K562 (cell line): ENCODE results near the gene DDX51. TPM values are rescaled to one million over a fixed set of nuclear protein-coding genes. Genes with fewer than 3 reads are reported as not detected.

Experiments used
- ATAC-seq: fragments of 200-7000 bp; cut with Tn5 transposase; 3 replicates; pipeline ENCODE4 v1.9.1; 2020; ENCODE audit warnings: moderate library complexity
- BruUV-seq: library from RNA; stranded (reverse); fragments of 400-500 nt; replicated peaks from 2 replicates; lab custom pipeline; 2021; lab: Mats Ljungman, UMichigan
- CTCF ChIA-PET: fragments of 300-600 bp; formaldehyde crosslinking; extraction: SDS; loops from one replicate; lab custom pipeline; 2021; ENCODE audit warnings: low intra/inter-chr PET ratio; lab: Yijun Ruan, JAX
- POLR2A ChIA-PET: fragments of 300-600, 350-650 bp; sonication (Branson Sonifier 250); formaldehyde crosslinking; extraction: SDS; loops from one replicate; lab custom pipeline; 2021; ENCODE audit warnings: antibody characterized with exemption, inconsistent platforms; lab: Yijun Ruan, JAX
- DNase-seq, 4 experiments: peaks; one replicate each; pipeline versions ENCODE4 v3.0.0 to v3.0.0-alpha.2; 2011 to 2018; ENCODE audit warnings: low spot score in 3 of 4, mixed read lengths in 3 of 4; ENCODE audit errors: extremely low read depth in 1 of 4
- FAIRE-seq: peaks from 2 replicates; lab custom pipeline; 2011; peaks lifted over from hg19 to GRCh38; lab: Jason Lieb, UNC
- H2AFZ ChIP-seq: 2 replicates; pipeline ENCODE4 v1.6.0; 2011; ENCODE audit warnings: low read depth, low read length, control low read depth, inconsistent platforms
- H3K27ac ChIP-seq: fragments of 200-600 bp; 3 replicates; pipeline ENCODE4 v1.8.0; 2011; ENCODE audit warnings: low read depth, mild to moderate bottlenecking, control low read depth, inconsistent platforms, low read length, moderate library complexity, mixed read lengths; ENCODE audit errors: extremely low read depth
- H3K27me3 ChIP-seq, 2 experiments: fragments of 300-600 bp in 1 of 2; 2 replicates in 1 of 2; 3 replicates in 1 of 2; pipeline versions ENCODE4 v1.6.0 to v1.8.0; 2011; ENCODE audit warnings: inconsistent platforms in 2 of 2, low read length in 2 of 2, mild to moderate bottlenecking in 1 of 2, mixed read lengths in 1 of 2, moderate library complexity in 1 of 2; ENCODE audit not compliant: control insufficient read depth in 2 of 2, insufficient read depth in 2 of 2
- H3K36me3 ChIP-seq: fragments of 300-600 bp; 3 replicates; pipeline ENCODE4 v1.8.0; 2011; ENCODE audit warnings: mild to moderate bottlenecking, low read length, inconsistent platforms; ENCODE audit not compliant: control insufficient read depth, insufficient read depth
- H3K4me1 ChIP-seq, 2 experiments: fragments of 200-600 bp in 1 of 2; replicated peaks in 1 of 2; 2 replicates in 1 of 2; 3 replicates in 1 of 2; pipeline versions ENCODE4 v1.5.1 to v1.8.0; 2011; ENCODE audit warnings: inconsistent platforms in 2 of 2, low read length in 2 of 2, mild to moderate bottlenecking in 1 of 2, mixed read lengths in 1 of 2, moderate library complexity in 1 of 2; ENCODE audit not compliant: control insufficient read depth in 2 of 2, insufficient read depth in 2 of 2
- H3K4me2 ChIP-seq: 2 replicates; pipeline ENCODE4 v1.6.1; 2011; ENCODE audit warnings: low read length, control low read depth, inconsistent platforms, mixed read lengths; ENCODE audit not compliant: insufficient read depth
- H3K4me3 ChIP-seq: fragments of 200-600 bp; sonication (generic), shearing (Covaris generic); 2 replicates; pipeline ENCODE4 v1.5.1; 2016; ENCODE audit warnings: control low read depth, inconsistent platforms
- H3K79me2 ChIP-seq: fragments of 200-600 bp; 3 replicates; pipeline ENCODE4 v1.8.0; 2011; ENCODE audit warnings: low read length, inconsistent platforms; ENCODE audit not compliant: control insufficient read depth, insufficient read depth
- H3K9ac ChIP-seq, 2 experiments: 2 replicates each; pipeline versions ENCODE4 v1.6.0 to v1.6.1; 2011; ENCODE audit warnings: low read depth in 2 of 2, low read length in 2 of 2, control low read depth in 1 of 2, inconsistent platforms in 1 of 2, mild to moderate bottlenecking in 1 of 2, mixed read lengths in 1 of 2; ENCODE audit not compliant: insufficient read depth in 1 of 2
- H3K9me1 ChIP-seq: one replicate; pipeline ENCODE4 v1.6.0; 2011; ENCODE audit warnings: inconsistent platforms, mild to moderate bottlenecking, low read length, moderate library complexity; ENCODE audit not compliant: control insufficient read depth, insufficient read depth
- H3K9me3 ChIP-seq: replicated peaks from 2 replicates; pipeline ENCODE4 v1.5.1; 2011; ENCODE audit warnings: low read depth, low read length, inconsistent platforms; ENCODE audit not compliant: control insufficient read depth, insufficient read depth
- H4K20me1 ChIP-seq: replicated peaks from 2 replicates; pipeline ENCODE4 v1.6.1; 2011; ENCODE audit warnings: low read length, inconsistent platforms, mixed read lengths; ENCODE audit not compliant: control insufficient read depth, insufficient read depth
- MGA ChIP-seq: fragments of 450-650 bp; IDR thresholded peaks from 2 replicates; pipeline ENCODE4 v1.6.1; 2016; ENCODE audit warnings: mild to moderate bottlenecking, moderate library complexity
- POLR2G ChIP-seq: fragments of 200-400 bp; formaldehyde crosslinking; IDR thresholded peaks from 2 replicates; pipeline ENCODE4 v1.6.1; 2017; ENCODE audit warnings: low read depth, mild to moderate bottlenecking, antibody characterized with exemption, low read length, moderate library complexity
- ZNF830 ChIP-seq: fragments of 250-450 bp; sonication (Bioruptor Pico); IDR thresholded peaks from 2 replicates; pipeline ENCODE4 v1.5.0; 2021; ENCODE audit warnings: mild to moderate bottlenecking
- WGBS: fragments of 100-300 bp; shearing (Covaris generic); methylation state at CpG from one replicate; pipeline ENCODE4 v1.1.6; 2016; ENCODE audit warnings: low coverage, mixed read lengths; ENCODE audit not compliant: insufficient coverage; ENCODE audit errors: missing lambda C conversion rate; 5-methylcytosine and 5-hydroxymethylcytosine counted together
- in situ Hi-C: fragments of 300-500 bp; cut with MboI; formaldehyde crosslinking; loops from 4 replicates; pipeline ENCODE4 v1.15.0; 2018; ENCODE audit warnings: inconsistent platforms, mixed read lengths
- intact Hi-C: fragments of 100-400 bp; cut with micrococcal nuclease; formaldehyde crosslinking; loops from 2 replicates; pipeline ENCODE4 v1.14.2; 2022
- polyA plus RNA-seq, 8 experiments: library from polyadenylated mRNA; depleted of rRNA in 4 of 8; stranded (reverse) in 5 of 8; unstranded in 3 of 8; fragments of >200 nt; fragmentation: Nextera tagmentation in 2 of 8; fragmentation: Illumina TruSeq in 1 of 8; extraction: Ambion mirVana in 2 of 8; extraction: Trizol in 1 of 8; gene quantifications; 2 replicates each; pipeline versions ENCODE4 v1.2.1 to v1.2.3, GENCODE V29; 2011 to 2014; ENCODE audit warnings: inconsistent platforms in 1 of 8, missing spikeins in 1 of 8
- total RNA-seq, 7 experiments: library from RNA; depleted of rRNA in 6 of 7; stranded (reverse); fragments of >200 nt in 6 of 7; fragmentation: Illumina TruSeq in 2 of 7; extraction: Trizol in 2 of 7; gene quantifications; 2 replicates each; pipeline versions ENCODE4 v1.2.1 to v1.2.3, GENCODE V29; 2011 to 2021; ENCODE audit warnings: low replicate concordance in 1 of 7

DDX51 gene
- total and polyA plus RNA-seq, 9 of the 15 experiments (the other 6 are each of a cell fraction or from before 2014, with no cell fraction given): 1.1 to 35.9 (median 12.4) TPM

- Histone ChIP-seq H3K79me2 (no peaks in the 10 kb centered on the region), H3K36me3 (peaks cover 34% of the 10 kb centered on the region), H3K27me3 (no peaks in the 10 kb centered on the region)
- BruUV-seq: no TSS peak
- POLR2A ChIA-PET: interaction anchor here (0.6 kb wide), 1 partner anchor 154 kb away, joined by 3 read pairs; no protein-coding TSS in a partner anchor
- TF ChIP-seq POLR2G (peak; percentile 54; the same call in 1 of the 2 replicates), ZNF830 (no peak), MGA (peak; percentile 38; the same call in 1 of the 2 replicates)
- TF ChIP-seq, all 486 proteins: peak for 2
- H3K9ac ChIP-seq: no peak overlapping the region
- peaks cover 0 to 20% of the 10 kb centered on the region in 2 experiments; a peak in 2 of 5 replicates for H3K4me1 ChIP-seq
- intact Hi-C loops (no loop called here), in situ Hi-C loops (no loop called here)
- no peaks in the 10 kb centered on the region for H3K9me1 ChIP-seq
- H3K9me3 ChIP-seq: no peaks in the 10 kb centered on the region; the same call in none of the 2 replicates
- CTCF ChIA-PET: no interaction called here
- H3K4me2 ChIP-seq: no peak overlapping the region
- FAIRE-seq: no peak
- no peak for DNase-seq
- 85% methylated on average over 12 of the region's 14 CpGs for WGBS
- H3K27ac ChIP-seq: no peak overlapping the region
- H4K20me1 ChIP-seq: no peaks in the 10 kb centered on the region
- no peak overlapping the region for H3K4me3 ChIP-seq
- ATAC-seq: no peak
- no peak overlapping the region for H2AFZ ChIP-seq
These were observed 13.4 kb downstream of the DDX51 start for GRCh38 chr12:132130690-132131089.
